Germinal center (tissue), 1 donor: ENCODE results near the gene ACOX3.
"Not testable (repeated sequence)": the region's sequence is repeated elsewhere in the genome, so short reads cannot be mapped to it uniquely, and the experiment has no call there.

Experiments used
- DNase-seq: peaks from one replicate; pipeline ENCODE4 v3.0.0; 2012; ENCODE audit warnings: mixed read lengths, low spot score

The ACOX3 gene

GRCh38 chr4:8433136-8433535 lies 7.4 kb downstream of the ACOX3 start:
- DNase-seq: no peak

GRCh38 chr4:8431553-8431952 lies 9.0 kb downstream of the ACOX3 start:
- no peak for DNase-seq

- peak; percentile 92 for DNase-seq
Observed at GRCh38 chr4:8428288-8429097, 12.0 kb downstream of the ACOX3 start.

GRCh38 chr4:8427761-8428287 lies 12.7 kb downstream of the ACOX3 start:
- DNase-seq: peak; percentile 47

GRCh38 chr4:8427262-8427661 lies 13.3 kb downstream of the ACOX3 start:
- no peak for DNase-seq

- no peak for DNase-seq
Observed at GRCh38 chr4:8422786-8423185, 17.7 kb downstream of the ACOX3 start.

GRCh38 chr4:8422327-8422726 lies 18.2 kb downstream of the ACOX3 start:
- no peak for DNase-seq

- not testable (repeated sequence) for DNase-seq
Observed at GRCh38 chr4:8420151-8420550, 20.4 kb downstream of the ACOX3 start.

- no peak for DNase-seq
Observed at GRCh38 chr4:8419222-8420041, 21.1 kb downstream of the ACOX3 start.

- no peak for DNase-seq
Observed at GRCh38 chr4:8417071-8417614, 23.4 kb downstream of the ACOX3 start.

GRCh38 chr4:8414377-8414776 lies 26.1 kb downstream of the ACOX3 start:
- no peak for DNase-seq

GRCh38 chr4:8412288-8412687 lies 28.2 kb downstream of the ACOX3 start:
- DNase-seq: no peak

- no peak for DNase-seq
Observed at GRCh38 chr4:8411351-8412180, 29.0 kb downstream of the ACOX3 start.

GRCh38 chr4:8410641-8411271 lies 29.8 kb downstream of the ACOX3 start:
- DNase-seq: no peak

GRCh38 chr4:8410066-8410625 lies 30.4 kb downstream of the ACOX3 start:
- no peak for DNase-seq

GRCh38 chr4:8409264-8410065 lies 31.1 kb downstream of the ACOX3 start:
- DNase-seq: no peak

- no peak for DNase-seq
Observed at GRCh38 chr4:8407756-8408155, 32.8 kb downstream of the ACOX3 start.

- no peak for DNase-seq
Observed at GRCh38 chr4:8407316-8407715, 33.2 kb downstream of the ACOX3 start.

- DNase-seq: not testable (repeated sequence)
Observed at GRCh38 chr4:8406887-8407286, 33.6 kb downstream of the ACOX3 start.

- DNase-seq: no peak
Observed at GRCh38 chr4:8405516-8405875, 35.0 kb downstream of the ACOX3 start.
